Measurements from ENCODE around the gene CTNND2.
A peak's percentile ranks its signal among the peaks of the same experiment; 100 is the strongest.

CTNND2 gene

GRCh38 chr5:11171236-11171635, 733.0 kb downstream of the CTNND2 start:
- DNase-seq (ENCODE audit: low spot score) = no peak

GRCh38 chr5:11166923-11167322, 737.3 kb downstream of the CTNND2 start:
- peak; percentile 76 for DNase-seq (ENCODE audit: low spot score)

DNA sequence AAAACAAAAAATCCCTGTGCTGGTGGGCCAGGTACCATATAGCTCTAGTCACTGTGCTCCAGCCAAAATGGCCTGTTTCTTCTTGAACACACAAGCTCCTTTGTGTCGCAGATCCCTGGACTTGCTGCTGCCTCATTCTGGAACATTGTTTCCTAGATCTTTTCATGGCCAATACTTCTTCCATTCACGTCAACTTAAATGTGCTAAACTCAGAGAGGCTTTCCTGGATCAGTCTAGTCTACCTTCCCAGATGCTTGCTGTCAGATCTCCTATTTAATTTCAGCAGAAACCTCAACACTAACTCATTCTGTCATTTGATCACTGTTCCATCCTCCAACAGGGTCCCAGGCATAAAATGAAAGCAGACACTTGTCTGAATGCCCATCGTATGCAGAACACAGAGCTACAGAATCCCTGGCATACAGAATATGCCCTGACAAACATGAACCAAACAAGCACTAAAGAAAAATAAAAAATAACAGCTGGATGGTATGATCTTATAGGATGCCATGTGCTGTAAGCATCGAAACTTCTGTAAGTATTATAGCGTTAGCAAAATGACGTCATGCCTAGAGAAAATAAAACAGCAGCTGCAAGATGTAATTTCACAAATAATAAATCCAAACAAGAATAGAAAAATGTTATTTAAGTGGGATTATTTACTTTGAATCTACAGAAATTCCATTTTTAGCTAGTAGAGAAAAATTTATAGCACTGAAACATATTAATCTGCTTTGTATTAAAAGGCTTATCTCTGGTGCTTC, 739.5 kb downstream of the CTNND2 start:
- peak; percentile 87 for DNase-seq (ENCODE audit: low spot score)

DNA sequence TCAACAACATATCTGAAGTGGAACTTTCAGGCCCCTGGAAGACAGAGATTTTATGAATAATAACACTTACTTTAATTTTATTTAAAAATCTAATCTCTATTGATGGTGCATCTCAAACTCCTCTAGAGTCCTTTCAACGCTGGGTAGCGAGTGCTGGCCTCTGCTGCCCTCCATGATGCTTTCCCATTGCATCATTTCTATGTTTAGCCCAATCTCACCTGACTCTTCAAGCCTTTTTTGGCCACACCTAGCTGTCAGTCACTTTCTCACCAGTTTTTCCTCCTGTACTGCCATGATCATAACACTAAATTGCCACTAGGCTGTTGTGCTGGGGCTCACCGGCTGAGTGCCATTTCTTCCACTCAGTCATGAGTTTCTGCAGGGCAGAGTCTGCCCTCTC, 747.1 kb downstream of the CTNND2 start:
- DNase-seq (ENCODE audit: low spot score) = no peak

- no peak for DNase-seq (ENCODE audit: low spot score)
Measured at GRCh38 chr5:11153670-11154382, 750.4 kb downstream of the CTNND2 start.

GRCh38 chr5:11152368-11152767, 751.9 kb downstream of the CTNND2 start:
- DNase-seq (ENCODE audit: low spot score) = no peak

- DNase-seq (ENCODE audit: low spot score) = no peak
Measured at GRCh38 chr5:11150976-11151375, 753.3 kb downstream of the CTNND2 start.

GRCh38 chr5:11148810-11149539, 755.3 kb downstream of the CTNND2 start:
- no peak for DNase-seq (ENCODE audit: low spot score)

GRCh38 chr5:11146171-11146570, 758.1 kb downstream of the CTNND2 start:
- no peak for DNase-seq (ENCODE audit: low spot score)

- DNase-seq (ENCODE audit: low spot score) = no peak
Measured at GRCh38 chr5:11143456-11144267, 760.6 kb downstream of the CTNND2 start.

DNA sequence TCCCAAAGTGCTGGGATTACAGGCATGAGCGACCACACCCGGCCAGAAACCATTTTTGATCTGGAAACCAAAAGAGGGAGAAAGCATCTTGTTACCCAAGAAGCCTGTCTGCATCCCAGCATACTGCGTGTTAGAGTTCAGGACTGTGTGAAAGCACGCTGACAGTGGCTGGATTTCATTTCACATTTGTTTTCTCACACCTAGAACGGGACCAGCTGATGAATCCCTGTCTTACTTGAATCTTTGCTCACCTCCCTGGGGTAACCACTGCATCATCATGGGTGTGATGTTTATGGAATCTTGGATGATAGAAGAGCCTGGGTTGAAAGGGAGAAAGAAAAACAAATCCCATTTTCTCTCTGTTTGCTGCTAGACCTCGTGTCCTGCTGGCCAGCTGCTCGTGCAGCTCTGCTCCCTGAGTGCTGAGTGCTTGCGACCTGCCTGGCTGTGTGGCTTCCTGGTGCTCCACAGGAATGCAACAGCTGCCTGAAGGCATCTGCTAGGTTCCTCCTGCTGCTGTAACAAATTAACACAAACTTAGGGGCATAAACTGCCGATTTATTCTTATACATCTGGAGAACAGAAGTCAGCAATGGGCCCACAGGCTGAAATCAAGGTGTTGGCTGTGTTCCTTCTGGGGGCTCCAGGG, 764.9 kb downstream of the CTNND2 start:
- DNase-seq (ENCODE audit: low spot score) = no peak

DNA sequence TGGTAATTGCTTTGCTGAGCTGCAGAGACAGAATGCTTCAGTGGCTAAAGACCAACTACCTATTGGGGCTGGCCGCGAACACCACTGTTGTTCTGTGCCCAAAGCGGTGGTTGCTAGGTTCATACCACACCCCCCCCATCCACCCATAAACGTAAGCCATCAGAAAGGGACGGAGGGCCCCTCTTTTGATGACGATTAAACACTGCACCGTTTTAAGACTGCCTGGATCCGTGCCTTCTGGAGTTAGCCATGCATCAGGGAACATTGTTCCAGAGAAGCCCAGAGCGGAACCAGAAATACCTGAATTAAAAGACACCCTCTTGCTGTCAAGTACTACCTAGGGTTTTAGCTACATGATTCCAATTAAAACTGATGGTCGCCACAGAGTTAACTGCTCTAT, 774.1 kb downstream of the CTNND2 start:
- DNase-seq (ENCODE audit: low spot score) = peak; percentile 18

DNA sequence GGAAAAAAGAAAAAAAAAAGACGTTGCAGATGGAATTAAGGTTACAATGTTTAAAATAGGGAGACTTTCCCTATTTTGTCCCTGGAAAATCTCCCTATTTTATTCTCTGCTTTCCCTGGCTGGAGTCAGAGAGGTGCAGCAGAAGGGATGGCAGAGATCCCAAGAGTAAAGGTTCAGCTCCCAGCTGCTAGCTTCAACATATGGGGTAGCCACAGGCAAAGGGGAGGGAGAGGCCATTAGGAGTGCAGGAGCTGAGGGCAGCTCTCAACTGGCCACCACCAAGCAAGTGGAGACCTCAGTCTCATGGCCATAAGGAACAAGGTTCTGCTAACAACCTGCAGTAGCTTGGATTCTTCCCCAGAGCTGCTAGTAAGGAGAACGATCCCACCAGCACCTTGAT, 776.2 kb downstream of the CTNND2 start:
- no peak for DNase-seq (ENCODE audit: low spot score)

- no peak for DNase-seq (ENCODE audit: low spot score)
Measured at GRCh38 chr5:11126844-11127243, 777.4 kb downstream of the CTNND2 start.

GRCh38 chr5:11121885-11122284, 782.4 kb downstream of the CTNND2 start:
- no peak for DNase-seq (ENCODE audit: low spot score)

DNA sequence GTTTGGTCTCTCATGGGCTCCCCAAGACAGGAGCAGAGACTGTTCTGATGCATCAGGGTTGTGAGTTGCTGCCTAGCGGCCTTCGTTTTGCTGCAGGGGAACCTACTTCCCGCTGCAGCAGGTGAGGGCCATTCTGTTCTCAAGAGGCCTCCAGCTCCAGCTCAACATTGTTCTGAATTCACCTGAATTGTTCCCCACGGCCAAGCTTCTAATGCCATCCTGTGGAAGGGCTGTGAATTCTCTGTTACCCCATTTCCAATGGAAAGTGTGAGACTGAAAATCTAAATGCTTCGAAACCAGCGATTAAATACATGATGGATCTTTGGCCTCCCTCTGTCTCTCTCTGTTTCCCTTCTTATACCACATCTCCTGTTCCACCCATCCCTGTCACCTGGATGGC, 794.1 kb downstream of the CTNND2 start:
- DNase-seq (ENCODE audit: low spot score) = no peak

DNA sequence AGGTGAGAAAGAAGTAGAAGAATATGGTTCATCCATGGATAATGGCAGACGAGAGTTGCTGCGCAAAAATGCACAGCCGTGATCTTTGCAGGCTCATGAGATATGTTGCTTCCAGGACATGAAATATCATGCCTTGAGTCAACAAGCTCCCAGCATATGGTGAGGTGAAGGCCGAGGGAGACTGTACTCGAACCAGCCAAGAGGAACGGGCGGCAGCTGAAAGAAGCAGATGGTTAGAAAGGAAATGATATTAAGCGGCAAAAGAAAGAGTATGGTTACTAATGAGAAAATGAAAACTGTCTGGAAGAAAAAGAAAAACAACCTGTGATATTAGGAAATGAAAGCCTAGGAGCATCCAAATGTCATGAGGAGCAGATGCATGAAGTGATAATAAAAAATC, 798.5 kb downstream of the CTNND2 start:
- DNase-seq (ENCODE audit: low spot score) = no peak

DNA sequence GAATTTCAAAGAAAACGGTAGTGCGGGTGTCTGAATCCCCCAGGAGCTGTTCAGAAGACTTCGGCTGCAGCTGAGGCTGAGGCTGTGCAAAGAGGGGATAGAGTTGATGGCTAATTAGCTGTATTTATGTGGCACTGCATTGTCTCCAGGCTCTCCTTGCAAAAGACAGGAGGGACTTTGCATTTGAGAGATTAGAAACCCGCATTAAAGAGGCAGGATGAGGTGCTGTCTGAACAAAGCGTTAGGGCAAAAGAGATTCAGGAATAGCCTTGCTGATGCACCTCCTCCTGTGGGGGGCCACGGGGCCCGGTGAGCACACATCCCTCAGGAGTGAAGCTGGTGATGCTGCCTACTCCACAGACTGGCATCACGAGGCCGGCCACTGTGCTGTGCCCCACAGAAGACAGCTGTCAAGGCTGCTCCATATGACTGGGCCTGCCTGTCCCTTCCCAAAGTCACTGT, 799.6 kb downstream of the CTNND2 start:
- no peak for DNase-seq (ENCODE audit: low spot score)

DNA sequence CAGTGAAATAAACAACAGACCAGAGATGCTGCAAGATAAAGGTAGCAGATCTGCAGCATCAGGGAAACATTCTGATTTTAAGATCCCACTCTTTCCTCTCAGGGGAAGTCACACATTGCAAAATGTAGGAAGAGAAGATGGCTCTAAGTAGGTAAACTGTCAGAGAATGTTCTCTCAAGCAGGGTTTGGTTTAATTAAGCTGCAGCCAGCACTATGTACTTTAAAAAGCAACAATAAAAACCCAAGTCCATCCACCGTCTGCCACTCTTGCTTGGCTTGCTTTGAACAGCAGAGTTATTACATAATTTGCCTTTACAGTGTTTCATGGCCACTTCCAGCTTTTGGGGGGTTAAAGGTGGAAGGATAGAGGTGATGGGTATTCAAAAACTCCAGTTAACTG, 800.0 kb downstream of the CTNND2 start:
- DNase-seq (ENCODE audit: low spot score) = no peak

- DNase-seq (ENCODE audit: low spot score) = no peak
Measured at GRCh38 chr5:11084111-11084510, 820.1 kb downstream of the CTNND2 start.

- DNase-seq (ENCODE audit: low spot score) = no peak
Measured at GRCh38 chr5:11082404-11082945, 821.8 kb downstream of the CTNND2 start.

Measured in globus pallidus (tissue), 1 donor.